Activated T-cell treated with anti-CD3 and anti-CD28 coated beads for 24 hours (primary cell): ENCODE measurements around the gene PLAAT4.
"Not testable (repeated sequence)": the region's sequence is repeated elsewhere in the genome, so short reads cannot be mapped to it uniquely, and the experiment has no call there.

Source experiments
- DNase-seq: peaks from one replicate; pipeline ENCODE4 v3.0.0-alpha.2; 2020; ENCODE audit warnings: low read depth

The PLAAT4 gene

DNA sequence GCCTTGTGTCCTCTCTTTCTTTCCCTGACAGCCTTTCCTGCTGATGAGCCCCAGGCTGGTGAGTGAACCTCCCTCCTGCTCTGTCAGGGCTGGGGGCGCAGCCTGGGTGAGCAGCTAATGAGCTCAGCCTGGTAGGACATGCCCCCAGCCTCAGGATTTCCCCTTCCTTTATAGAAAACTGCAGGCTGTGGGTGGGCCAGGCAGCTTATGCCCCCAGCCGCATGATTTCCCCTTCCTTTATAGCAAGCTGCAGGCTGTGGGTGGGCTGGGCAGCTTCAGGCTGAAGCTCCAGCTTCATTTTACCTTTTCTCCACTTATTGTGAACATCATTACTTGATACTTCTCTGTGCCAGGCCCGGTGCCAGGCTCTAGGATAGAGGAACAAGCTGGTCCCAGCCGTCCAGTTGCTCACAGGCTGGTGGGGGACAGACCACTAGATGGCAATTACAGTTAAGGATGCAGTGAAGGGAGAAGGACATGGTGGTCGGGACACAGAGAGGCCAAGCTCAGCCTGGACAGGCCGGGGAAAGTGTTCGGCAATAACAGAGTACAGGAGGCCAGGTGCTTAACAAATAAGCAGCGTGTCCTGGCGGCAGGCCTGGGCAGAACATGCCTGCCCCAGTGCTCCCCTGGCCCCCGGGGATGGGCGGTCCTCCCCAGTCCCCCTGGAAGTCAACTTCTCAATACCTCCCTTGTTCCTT lies 25.4 kb upstream of the PLAAT4 start:
- DNase-seq: no peak

DNA sequence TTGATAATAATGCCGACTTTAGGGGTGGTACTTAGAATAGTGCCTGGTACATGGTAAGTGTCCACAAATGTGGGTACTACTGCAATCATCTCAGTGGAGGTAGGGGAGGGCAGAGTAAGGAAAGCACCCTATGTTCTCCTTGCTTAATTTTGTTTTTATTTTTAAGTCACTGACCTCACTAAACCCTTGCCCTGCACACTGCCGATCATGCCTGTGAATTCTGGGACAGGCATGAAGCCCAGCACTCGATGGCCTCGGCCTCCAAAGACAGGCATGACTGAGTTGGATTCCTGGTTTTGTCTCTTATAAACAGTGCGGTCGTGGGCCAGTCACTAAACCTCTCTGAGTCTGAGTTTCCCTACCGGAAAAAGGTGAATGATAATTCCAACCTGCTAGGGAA lies 23.8 kb upstream of the PLAAT4 start:
- no peak for DNase-seq

DNA sequence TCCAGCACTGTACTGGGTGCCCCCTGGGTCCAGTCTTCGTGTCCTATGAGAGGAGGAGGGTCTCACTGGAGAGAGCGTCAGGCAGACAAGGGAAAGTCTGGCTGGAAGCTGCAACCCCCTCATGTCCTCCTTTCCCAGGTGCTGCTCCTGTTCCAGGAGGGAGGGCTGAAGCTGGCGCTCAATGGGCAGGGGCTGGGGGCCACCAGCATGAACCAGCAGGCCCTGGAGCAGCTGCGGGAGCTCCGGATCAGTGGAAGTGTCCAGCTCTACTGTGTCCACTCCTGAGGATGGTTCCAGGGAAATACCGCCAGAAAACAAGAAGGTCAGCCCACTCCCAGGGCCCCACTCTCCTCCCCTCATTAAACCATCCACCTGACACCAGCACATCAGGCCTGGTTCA lies 20.5 kb upstream of the PLAAT4 start:
- DNase-seq: no peak

DNA sequence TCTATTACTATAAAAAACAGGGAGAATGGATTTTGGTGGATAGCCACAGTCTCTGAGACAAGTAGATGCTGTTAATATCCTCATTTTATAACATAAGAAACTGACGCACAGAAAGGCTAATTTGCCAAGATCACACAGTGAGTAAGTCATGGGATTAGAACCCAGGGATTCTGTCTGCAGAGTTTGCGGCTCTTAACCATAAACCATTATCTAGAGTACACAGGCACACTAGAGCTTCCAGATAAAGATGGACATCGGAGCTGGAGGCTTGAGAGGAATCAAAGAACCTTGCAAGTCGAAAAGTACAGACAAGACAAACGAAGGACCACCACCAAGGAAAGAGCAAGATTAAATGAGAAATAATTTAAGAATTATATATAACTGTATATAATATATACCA lies 19.5 kb upstream of the PLAAT4 start:
- DNase-seq: no peak

DNA sequence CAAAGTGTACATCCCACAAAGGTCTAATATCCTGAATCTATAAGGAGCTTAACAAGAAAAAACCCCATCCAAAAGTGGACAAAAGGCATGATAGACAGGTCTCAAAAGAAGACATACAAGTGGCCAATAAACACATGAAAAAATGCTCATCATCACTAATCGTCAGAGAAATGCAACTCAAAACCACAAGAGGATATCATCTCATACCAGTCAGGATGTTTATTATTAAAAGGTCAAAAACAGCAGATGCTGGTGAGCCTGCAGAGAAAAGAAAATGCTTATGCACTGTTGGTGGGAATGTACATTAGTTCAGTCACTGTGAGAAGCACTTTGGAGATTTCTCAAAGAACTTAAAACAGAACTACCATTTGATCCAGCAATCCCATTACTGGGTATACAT lies 18.1 kb upstream of the PLAAT4 start:
- no peak for DNase-seq

DNA sequence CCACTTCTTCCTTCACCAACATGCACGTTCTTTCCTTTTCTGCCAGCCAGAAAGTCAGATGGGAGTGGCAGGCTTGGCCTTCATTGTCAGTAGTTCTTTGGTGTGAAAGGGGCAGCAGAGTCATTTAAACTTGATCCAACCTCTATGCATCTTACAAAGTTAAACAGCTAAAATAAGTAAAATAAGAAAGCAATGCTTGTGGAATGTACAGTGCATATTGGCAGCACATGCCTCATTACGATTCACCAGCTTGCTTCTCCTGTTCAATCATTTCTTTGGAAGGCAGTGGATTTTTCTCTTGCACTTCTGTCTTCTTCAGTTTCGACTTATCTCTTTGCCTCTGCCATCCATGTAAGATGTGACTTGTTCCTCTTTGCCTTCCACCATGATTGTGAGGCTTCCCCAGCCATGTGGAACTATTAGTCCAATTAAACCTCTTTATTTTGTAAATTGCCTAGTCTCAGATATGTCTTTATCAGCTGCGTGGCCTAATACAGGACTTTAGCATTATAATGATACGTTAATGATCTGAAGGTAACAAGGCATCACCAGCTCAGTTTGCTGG lies 15.9 kb upstream of the PLAAT4 start:
- DNase-seq: no peak

DNA sequence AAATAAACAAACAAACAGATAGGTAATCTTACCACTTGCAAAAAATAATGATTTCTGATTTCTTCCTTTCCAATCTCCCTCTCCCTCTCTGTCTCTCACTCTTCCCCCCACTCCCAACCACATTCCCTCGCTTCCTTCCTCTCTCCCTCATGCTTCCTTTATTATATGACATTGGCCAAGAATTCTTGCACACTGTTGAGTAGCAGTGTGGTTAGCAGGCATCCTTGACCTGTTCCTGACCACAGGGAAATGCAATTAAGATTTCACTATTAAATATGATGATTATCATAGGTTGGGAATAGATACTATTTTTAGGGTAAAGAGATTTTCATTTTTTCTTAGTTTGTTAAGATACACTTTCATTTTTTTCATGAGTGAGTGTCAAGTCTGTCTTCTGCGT lies 14.7 kb upstream of the PLAAT4 start:
- DNase-seq: no peak

DNA sequence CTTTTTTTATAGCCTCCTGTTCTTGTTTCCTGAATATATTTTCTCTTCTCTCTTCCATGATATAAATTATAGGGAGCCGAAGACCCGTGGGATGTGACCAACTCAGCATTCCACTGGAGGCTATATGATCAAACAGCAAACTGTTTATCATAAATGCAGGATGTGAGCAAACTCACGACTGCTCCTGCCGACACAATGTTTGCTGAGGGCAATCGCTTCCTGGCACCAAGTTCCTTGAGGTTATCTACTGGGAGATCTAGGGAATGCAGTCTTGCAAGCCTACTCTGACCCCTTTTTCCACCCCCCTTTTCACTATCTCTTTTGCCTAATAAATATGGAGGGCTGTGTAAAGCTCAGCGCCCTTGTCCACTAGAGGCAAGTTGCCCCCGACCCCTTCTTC lies 13.5 kb upstream of the PLAAT4 start:
- DNase-seq: no peak

DNA sequence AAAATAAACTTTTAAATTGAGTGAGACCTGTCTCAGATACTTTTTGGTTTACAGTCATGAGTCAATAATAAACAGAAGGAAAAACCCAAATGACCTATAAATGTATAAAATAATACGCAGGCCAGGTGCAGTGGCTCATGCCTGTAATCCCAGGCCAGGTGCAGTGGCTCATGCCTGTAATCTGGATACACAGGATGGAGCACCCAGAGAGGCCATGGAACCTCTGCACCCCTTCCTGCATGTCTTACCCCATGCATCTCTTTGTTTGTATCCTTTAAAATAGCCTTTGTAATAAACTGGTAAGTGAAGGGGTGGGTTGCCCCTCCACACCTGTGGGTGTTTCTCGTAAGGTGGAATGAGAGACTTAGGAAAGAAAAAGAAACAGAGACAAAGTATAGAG lies 8.9 kb upstream of the PLAAT4 start:
- DNase-seq: no peak

DNA sequence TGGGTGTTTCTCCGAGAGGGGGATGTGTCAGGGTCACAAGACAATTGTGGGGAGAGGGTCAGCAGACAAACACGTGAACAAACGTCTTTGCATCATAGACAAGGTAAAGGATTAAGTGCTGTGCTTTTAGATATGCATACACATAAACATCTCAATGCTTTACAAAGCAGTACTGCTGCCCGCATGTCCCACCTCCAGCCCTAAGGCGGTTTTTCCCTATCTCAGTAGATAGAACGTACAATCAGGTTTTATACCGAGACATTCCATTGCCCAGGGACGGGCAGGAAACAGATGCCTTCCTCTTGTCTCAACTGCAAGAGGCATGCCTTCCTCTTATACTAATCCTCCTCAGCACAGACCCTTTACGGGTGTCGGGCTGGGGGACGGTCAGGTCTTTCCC lies 8.5 kb upstream of the PLAAT4 start:
- not testable (repeated sequence) for DNase-seq

DNA sequence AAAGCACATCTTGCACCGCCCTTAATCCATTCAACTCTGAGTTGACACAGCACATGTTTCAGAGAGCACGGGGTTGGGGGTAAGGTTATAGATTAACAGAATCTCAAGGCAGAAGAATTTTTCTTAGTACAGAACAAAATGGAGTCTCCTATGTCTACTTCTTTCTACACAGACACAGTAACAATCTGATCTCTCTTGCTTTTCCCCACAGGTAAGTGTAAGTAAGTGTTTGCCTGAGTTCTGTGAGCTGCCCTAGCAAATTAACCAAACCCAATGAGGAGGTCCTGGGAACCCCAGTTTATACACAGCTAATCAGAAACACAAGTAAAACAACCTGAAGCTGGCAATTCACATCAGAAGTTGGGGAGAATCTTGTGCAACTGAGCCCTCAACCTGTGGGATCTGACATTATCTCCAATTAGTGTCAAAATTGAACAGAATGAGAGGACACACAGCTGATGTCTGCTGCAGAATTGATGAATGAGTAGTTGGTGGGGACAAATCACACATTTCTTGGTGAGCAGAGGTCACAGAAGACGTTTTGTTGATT lies 7.8 kb upstream of the PLAAT4 start:
- not testable (repeated sequence) for DNase-seq

DNA sequence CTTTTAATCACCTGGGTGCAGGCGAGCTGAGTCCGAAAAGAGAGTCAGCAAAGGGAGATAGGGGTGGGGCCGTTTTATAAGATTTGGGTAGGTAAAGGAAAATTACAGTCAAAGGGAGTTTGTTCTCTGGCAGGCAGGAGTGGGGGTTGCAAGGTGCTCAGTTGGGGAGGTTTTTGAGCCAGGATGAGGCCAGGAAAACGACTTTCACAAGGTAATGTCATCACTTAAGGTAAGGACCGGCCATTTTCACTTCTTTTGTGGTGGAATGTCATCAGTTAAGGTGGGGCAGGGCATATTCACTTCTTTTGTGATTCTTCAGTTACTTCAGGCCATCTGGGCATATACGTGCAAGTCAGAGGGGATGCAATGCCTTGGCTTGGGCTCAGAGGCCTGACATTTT lies 7.2 kb upstream of the PLAAT4 start:
- not testable (repeated sequence) for DNase-seq

DNA sequence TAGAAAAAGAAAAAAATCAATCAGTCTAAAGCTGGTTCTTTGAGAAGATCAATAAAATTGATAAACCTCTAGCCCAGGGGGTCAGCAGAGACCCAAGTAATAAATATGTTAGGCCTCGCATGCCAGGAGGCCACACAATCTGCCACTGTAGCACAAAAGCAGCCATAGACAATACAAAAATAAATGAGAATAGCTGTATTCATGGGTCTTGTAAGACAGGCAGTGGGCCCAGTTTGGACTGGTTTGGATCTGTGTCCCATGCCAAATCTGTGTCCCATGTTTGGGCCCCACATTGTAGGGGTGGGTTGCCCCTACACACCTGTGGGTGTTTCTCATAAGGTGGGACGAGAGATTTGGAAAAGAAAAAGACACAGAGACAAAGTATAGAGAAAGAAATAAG lies 6.6 kb upstream of the PLAAT4 start:
- DNase-seq: no peak

DNA sequence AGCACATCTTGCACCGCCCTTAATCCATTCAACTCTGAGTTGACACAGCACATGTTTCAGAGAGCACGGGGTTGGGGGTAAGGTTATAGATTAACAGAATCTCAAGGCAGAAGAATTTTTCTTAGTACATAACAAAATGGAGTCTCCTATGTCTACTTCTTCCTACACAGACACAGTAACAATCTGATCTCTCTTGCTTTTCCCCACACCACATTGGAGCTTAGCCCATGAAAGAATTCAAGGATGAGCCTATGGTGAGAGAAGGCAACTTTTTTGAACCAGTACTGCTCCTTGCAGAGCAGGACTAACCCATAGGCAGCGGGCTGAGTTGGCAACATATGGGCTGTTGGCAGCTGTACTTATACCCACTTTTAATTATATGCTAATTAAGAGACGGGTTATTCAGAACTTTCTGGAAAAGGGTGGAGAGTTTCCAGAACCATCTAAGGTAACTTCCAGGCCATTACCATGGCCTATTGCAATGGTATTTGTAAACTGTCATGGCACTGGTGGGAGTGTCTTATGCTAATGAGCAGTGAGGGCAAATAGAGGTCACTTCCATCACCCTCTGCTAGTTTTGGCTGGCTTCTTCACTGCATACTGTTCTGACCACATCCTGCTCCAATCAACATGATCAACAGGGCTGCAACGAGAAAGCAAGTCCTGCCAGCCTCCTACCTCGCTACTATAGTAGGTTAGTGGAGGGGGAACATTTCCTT lies 5.4 kb upstream of the PLAAT4 start:
- DNase-seq: not testable (repeated sequence)

DNA sequence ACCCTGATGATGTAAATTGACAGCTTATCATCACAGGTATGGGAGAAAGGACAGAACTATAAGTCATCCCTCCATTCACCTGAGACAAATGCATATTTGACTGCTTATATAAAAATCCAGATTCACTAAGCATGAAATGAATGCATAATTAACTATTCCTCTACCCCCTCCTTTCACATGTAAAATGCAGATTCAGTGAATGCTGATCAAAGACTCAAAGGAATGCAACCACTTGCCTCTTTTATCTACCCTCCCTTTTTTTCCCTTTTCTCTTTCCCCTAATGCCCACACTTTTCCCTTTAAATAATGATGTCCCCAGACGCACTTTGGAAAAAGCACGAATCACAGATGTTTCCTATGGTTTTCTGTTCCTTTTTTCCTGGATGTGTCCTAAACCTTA lies 4.5 kb upstream of the PLAAT4 start:
- no peak for DNase-seq

DNA sequence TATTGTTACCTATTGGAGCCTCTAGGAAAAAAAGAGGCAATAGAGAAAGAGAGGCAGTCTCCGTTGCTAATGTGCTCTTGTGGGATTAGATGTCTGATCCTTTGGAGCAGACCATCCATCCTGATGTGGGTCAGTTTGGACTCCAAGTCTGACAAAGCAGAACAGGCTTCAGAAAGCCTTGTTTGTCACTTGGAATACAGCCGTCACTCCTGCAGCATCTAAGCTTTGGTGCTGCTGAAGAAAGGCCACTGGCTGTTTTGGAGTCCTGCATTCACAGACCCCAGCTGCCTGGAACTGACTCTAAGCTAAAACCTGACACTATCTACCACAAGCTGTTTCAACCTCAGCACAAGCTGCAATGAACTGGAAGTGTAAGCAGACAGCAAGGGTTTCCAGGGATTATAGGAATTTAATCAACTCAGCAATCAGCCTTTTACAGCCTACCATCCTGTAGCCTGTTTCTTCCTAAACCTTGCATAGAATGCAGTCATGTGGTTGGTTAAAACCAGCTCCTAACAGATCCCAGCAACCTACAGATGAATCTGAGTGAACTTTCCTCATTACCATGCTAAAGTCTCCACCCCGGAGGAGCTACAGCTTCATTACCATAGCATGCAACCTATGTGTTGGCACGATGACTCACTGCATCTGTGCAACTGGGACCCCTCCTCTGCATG lies 3.7 kb upstream of the PLAAT4 start:
- DNase-seq: no peak

DNA sequence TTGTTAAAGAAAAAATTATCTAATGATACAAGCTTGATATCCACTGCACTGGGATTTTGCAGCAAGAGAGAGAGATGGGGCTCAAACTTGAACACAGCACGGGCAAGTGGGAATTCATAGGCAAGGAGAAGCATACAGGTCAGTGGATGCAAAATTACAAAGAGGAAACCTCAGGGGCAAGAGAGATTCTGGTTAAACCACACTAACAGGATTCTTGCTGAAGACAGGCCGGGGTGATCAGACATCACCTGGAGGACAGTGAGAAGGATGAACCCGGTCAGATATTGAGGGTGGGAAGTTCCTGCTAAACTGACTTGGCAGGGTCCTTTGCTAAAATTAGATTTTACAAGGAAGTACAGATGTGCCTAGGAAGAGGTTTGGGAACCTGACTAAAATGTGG lies 2.5 kb upstream of the PLAAT4 start:
- DNase-seq: no peak

DNA sequence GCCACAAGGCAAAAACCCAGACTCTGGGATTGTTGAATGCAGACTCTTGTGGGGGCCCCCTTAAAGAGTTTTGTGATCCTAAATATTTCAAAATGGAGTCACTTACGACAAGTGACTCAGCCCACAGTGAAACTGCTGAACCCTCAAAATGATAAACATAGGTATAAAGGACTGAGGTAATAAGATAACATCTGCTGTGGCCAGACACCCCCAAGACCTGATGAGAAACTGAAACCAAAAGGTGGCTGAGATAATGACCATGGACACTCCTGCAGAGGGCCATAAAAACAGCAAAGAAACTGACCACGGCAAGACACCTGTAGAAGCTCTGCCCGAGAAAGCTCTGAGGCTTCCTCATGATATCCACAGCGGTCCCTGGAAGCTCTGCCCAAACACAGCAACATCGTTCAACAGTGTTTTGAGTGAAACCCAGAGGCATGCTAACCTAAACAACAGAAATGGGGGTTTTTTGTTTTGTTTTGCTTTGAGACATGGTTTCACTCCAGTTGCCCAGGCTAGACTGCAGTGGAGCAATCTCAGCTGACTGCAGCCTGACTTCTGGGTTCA lies 1.6 kb upstream of the PLAAT4 start:
- no peak for DNase-seq

DNA sequence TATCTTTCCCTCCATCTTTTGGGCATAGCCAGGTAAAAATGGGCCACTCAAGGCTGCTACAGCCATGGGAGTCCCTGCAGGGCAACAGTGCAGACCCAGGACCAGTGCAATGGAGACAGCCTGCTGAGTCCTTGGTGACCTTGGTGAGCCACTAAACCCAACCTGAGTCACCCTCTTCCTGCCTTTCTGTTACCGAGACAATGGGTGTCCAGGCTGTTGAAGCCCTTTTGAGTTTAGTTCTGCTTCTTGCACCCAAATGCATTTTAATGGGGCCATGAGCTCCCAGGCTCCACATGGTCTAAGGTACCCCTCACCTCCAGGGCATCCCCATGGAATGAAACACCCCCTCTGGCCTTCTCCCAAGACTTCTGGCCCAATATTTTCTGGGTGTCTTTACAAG lies 874 bp upstream of the PLAAT4 start:
- no peak for DNase-seq

DNA sequence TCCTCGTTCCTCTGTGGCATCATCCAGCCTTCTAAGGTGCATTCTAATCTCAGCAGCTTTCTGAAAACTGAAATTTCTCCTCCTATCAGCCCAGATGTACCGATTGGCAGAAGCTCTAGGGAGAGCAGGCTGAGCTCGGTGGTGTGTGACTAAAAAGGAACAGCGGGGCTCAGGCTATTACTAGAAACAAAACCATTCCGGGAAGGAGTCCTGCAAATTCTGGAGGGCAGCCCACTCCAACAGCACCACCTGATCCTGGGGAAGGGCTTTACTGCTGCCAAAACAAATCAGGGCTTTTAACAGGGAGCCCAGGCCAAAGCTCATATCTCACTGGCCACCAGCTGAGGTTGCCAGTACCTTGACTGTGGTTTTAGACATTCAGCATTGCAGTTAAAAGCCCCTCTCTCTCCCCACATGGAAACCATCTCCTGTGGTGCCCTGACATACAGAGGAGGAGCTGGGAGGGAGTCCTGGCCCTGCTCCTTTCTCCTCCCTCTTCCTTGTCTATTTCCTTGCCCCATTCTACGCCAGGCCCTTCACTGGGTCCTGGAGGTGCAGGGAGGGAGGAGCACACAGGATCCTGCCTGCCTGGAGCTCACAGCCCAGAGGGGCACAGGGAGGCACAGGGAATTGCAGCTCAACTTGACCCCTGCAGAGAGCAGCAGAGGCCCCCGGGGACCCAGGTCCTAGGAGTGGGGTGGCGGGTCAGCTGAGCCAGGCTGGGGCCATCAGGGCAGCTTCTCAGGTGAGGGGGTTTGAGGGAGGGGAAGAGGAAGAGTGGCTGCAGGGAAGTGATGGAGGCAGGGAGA lies 889 bp downstream of the PLAAT4 start:
- DNase-seq: no peak

DNA sequence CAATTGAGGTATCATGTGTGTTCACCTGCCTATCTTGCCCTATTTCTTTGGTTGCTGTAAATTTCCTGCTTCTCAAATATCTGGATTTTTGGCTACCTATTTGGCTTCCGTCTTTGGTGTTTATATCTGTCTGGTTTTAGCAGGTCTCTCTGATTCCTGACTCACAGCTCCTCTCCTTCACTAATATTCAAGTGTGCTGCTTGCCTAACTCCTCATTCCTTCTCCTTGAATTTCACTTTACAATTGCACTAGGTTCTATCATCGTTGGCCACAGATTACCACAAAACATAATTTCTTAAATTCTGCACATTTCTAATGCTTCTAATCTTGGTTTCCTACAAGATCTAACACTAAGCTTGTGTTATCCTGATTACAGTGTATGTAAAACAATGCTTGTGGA lies 5.9 kb downstream of the PLAAT4 start:
- DNase-seq: not testable (repeated sequence)

DNA sequence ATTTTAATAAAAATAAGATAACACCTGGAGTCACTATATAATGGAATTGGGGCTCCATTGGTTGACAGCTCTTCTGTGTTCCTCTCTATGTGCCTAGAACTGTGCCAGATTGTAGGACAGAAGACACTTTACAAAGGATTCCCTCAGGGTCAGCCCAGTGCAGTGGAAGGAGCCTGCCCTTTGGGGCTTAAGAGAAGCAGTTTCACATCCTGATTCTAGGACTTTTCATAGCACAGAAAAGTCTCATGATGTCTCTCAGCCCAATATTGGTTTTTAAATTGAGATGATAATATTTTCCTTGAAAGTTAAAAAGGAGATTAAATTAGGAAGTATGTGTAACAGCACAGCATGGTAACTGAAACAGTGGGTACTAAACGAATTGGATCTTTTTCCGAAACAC lies 7.1 kb downstream of the PLAAT4 start:
- no peak for DNase-seq
